ENCODE measurements around the gene CTBP1. TPM values are rescaled to one million over a fixed set of nuclear protein-coding genes. Genes with fewer than 3 reads are reported as not detected.

CTBP1 gene
- total and polyA plus RNA-seq, 9 of the 15 experiments (the other 6 are each of a cell fraction or from before 2014, with no cell fraction given): 14.5 to 162 (median 68.2) TPM

- TF ChIP-seq, protein P1, sequence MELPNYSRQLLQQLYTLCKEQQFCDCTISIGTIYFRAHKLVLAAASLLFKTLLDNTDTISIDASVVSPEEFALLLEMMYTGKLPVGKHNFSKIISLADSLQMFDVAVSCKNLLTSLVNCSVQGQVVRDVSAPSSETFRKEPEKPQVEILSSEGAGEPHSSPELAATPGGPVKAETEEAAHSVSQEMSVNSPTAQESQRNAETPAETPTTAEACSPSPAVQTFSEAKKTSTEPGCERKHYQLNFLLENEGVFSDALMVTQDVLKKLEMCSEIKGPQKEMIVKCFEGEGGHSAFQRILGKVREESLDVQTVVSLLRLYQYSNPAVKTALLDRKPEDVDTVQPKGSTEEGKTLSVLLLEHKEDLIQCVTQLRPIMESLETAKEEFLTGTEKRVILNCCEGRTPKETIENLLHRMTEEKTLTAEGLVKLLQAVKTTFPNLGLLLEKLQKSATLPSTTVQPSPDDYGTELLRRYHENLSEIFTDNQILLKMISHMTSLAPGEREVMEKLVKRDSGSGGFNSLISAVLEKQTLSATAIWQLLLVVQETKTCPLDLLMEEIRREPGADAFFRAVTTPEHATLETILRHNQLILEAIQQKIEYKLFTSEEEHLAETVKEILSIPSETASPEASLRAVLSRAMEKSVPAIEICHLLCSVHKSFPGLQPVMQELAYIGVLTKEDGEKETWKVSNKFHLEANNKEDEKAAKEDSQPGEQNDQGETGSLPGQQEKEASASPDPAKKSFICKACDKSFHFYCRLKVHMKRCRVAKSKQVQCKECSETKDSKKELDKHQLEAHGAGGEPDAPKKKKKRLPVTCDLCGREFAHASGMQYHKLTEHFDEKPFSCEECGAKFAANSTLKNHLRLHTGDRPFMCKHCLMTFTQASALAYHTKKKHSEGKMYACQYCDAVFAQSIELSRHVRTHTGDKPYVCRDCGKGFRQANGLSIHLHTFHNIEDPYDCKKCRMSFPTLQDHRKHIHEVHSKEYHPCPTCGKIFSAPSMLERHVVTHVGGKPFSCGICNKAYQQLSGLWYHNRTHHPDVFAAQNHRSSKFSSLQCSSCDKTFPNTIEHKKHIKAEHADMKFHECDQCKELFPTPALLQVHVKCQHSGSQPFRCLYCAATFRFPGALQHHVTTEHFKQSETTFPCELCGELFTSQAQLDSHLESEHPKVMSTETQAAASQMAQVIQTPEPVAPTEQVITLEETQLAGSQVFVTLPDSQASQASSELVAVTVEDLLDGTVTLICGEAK (IDR thresholded peaks at IDR 0.05): no peak
- TF ChIP-seq, protein P1 (CRISPR knock-in tag; IDR thresholded peaks at IDR 0.05): no peak
- TF ChIP-seq SRSF9 (IDR thresholded peaks at IDR 0.05; ENCODE audit: borderline replicate concordance, low read depth, low read length): no peak
- no peak for TF ChIP-seq SIX5 (IDR thresholded peaks at IDR 0.05; ENCODE audit: borderline replicate concordance in 1 of 2, insufficient read depth in 1 of 2, low read depth in 1 of 2, low read length in 2 of 2)
- TF ChIP-seq ZNF707 (CRISPR knock-in tag; conservative IDR thresholded peaks at IDR 0.05): no peak
- no peak for TF ChIP-seq EGR1 (conservative IDR thresholded peaks at IDR 0.05)
- no peak for TF ChIP-seq CEBPZ (IDR thresholded peaks at IDR 0.05; ENCODE audit: borderline replicate concordance, low read depth, low read length)
- no peak for TF ChIP-seq PBX2 (CRISPR knock-in tag; IDR thresholded peaks at IDR 0.05; ENCODE audit: low read depth)
- TF ChIP-seq PBX2 (tag; conservative IDR thresholded peaks at IDR 0.05; ENCODE audit: low read depth): no peak
- no peak for TF ChIP-seq ARNT (IDR thresholded peaks at IDR 0.05)
Observed at GRCh38 chr4:1271686-1272085, 22.8 kb upstream of the CTBP1 start (continued).

Data from K562 (cell line).